Right ventricle myocardium superior (tissue), 1 donor: ENCODE results near the gene SYN1. TPM values are rescaled to one million over a fixed set of nuclear protein-coding genes. Genes with fewer than 3 reads are reported as not detected.

Experiments
- ATAC-seq: fragments of 200-7000 bp; cut with Tn5 transposase; one replicate; pipeline ENCODE4 v1.9.1; 2020; ENCODE audit warnings: mild to moderate bottlenecking; ENCODE audit not compliant: poor library complexity
- DNase-seq: peaks from one replicate; pipeline ENCODE4 v3.0.0-alpha.2; 2020
- intact Hi-C: fragments of 100-400 bp; cut with DNase I; formaldehyde crosslinking; loops from one replicate; pipeline ENCODE4 v1.11.2; 2022
- total RNA-seq: library from RNA; stranded (reverse); fragmentation: NEBNext Ultra II Directional; extraction: Animal tissue kit (Norgen Biotek cat#: 25700); gene quantifications from one replicate; pipeline ENCODE4 v1.2.1, GENCODE V29; 2021
- donor health status: DM: no; HTN: yes; CAD: no; lungs with severe emphysema.

The SYN1 gene
- total RNA-seq, 1 donor from 2014 or later, result 10.9 TPM

GRCh38 chrX:47579537-47579936, 40.1 kb downstream of the SYN1 start:
- DNase-seq (no peak), ATAC-seq (no peak)
- intact Hi-C loops, result no loop called here

GRCh38 chrX:47578692-47579091, 41.0 kb downstream of the SYN1 start:
- no peak for DNase-seq
- no peak for ATAC-seq
- intact Hi-C loops, result no loop called here

GRCh38 chrX:47577901-47578300, 41.8 kb downstream of the SYN1 start:
- no peak for DNase-seq
- no peak for ATAC-seq
- intact Hi-C loops, result no loop called here

- intact Hi-C loops, result no loop called here
- DNase-seq, result no peak
Observed at GRCh38 chrX:47577424-47577823, 42.2 kb downstream of the SYN1 start.

GRCh38 chrX:47576021-47576898, 43.4 kb downstream of the SYN1 start:
- intact Hi-C loops, result no loop called here
- ATAC-seq (no peak), DNase-seq (no peak)

More at GRCh38 chrX:47577424-47577823, 42.2 kb downstream of the SYN1 start:
- ATAC-seq, result no peak

- DNase-seq (no peak), ATAC-seq (peak; percentile 34)
- intact Hi-C loops, result no loop called here
Observed at GRCh38 chrX:47574547-47575301, 44.9 kb downstream of the SYN1 start.

GRCh38 chrX:47574076-47574546, 45.5 kb downstream of the SYN1 start:
- ATAC-seq, result peak; percentile 52
- intact Hi-C loops, result no loop called here
- no peak for DNase-seq

GRCh38 chrX:47573341-47574075, 46.1 kb downstream of the SYN1 start:
- DNase-seq (no peak), ATAC-seq (peak; percentile 59)
- intact Hi-C loops, result no loop called here

- ATAC-seq (no peak), DNase-seq (no peak)
- intact Hi-C loops, result no loop called here
Observed at GRCh38 chrX:47572773-47573340, 46.8 kb downstream of the SYN1 start.

GRCh38 chrX:47571896-47572295, 47.8 kb downstream of the SYN1 start:
- DNase-seq, result no peak
- no peak for ATAC-seq
- intact Hi-C loops, result no loop called here

GRCh38 chrX:47571215-47571614, 48.4 kb downstream of the SYN1 start:
- no peak for DNase-seq
- intact Hi-C loops, result no loop called here
- ATAC-seq, result no peak

- DNase-seq (no peak), ATAC-seq (no peak)
- intact Hi-C loops, result no loop called here
Observed at GRCh38 chrX:47570794-47571193, 48.9 kb downstream of the SYN1 start.

- no peak for ATAC-seq
- intact Hi-C loops, result no loop called here
Observed at GRCh38 chrX:47568656-47569295, 50.9 kb downstream of the SYN1 start.

GRCh38 chrX:47566841-47567240, 52.8 kb downstream of the SYN1 start:
- intact Hi-C loops, result no loop called here
- ATAC-seq (no peak), DNase-seq (no peak)

More at GRCh38 chrX:47568656-47569295, 50.9 kb downstream of the SYN1 start:
- no peak for DNase-seq

GRCh38 chrX:47564438-47565085, 55.1 kb downstream of the SYN1 start:
- intact Hi-C loops, result loop anchor here (5.0 kb wide), 1 partner anchor 78 kb away; no protein-coding TSS in a partner anchor
- ATAC-seq (no peak), DNase-seq (no peak)

- DNase-seq, result no peak
- intact Hi-C loops, result loop anchor here (5.0 kb wide), 1 partner anchor 78 kb away; no protein-coding TSS in a partner anchor
- no peak for ATAC-seq
Observed at GRCh38 chrX:47563801-47564315, 55.8 kb downstream of the SYN1 start.

GRCh38 chrX:47562615-47563243, 56.9 kb downstream of the SYN1 start:
- no peak for ATAC-seq
- DNase-seq, result no peak
- intact Hi-C loops, result loop anchor here (5.0 kb wide), 1 partner anchor 80 kb away; no protein-coding TSS in a partner anchor
